HepG2 (cell line): ENCODE data around the gene MST1. TPM values are rescaled to one million over a fixed set of nuclear protein-coding genes. Genes with fewer than 3 reads are reported as not detected.

ENCODE experiments used
- CREB1 ChIP-seq, 2 experiments: fragments of 450-650 bp in 1 of 2; IDR thresholded peaks; 2 replicates each; pipeline ENCODE4 v1.6.1; 2016 to 2017; ENCODE audit warnings: control low read depth in 1 of 2, mild to moderate bottlenecking in 1 of 2, missing compliant biosample characterization in 1 of 2, missing genetic modification characterization in 1 of 2
- FOXA1 ChIP-seq, 2 experiments: fragments of 450-650 bp in 1 of 2; sonication (generic) in 1 of 2; formaldehyde crosslinking in 1 of 2; IDR thresholded peaks; 2 replicates each; pipeline versions ENCODE4 v1.4.0 to v1.6.1; 2016 to 2020; ENCODE audit warnings: missing genetic modification reagents in 1 of 2
- HHEX ChIP-seq: IDR thresholded peaks from 2 replicates; pipeline ENCODE4 v1.6.1; 2016; ENCODE audit warnings: control low read depth
- RAD51 ChIP-seq: fragments of 450-650 bp; IDR thresholded peaks from 2 replicates; pipeline ENCODE4 v1.6.1; 2016; ENCODE audit warnings: borderline replicate concordance
- RFXAP ChIP-seq: sonication (generic); formaldehyde crosslinking; IDR thresholded peaks from 2 replicates; pipeline ENCODE4 v1.4.0; 2020; ENCODE audit warnings: missing genetic modification reagents, borderline replicate concordance
- SATB2 ChIP-seq: sonication (generic); formaldehyde crosslinking; IDR thresholded peaks from 2 replicates; pipeline ENCODE4 v1.5.0; 2020; ENCODE audit warnings: missing genetic modification reagents
- SPEN ChIP-seq: sonication (generic); formaldehyde crosslinking; IDR thresholded peaks from 2 replicates; pipeline ENCODE4 v1.5.1; 2020; ENCODE audit warnings: low read depth, mild to moderate bottlenecking, missing genetic modification reagents
- TARDBP ChIP-seq: sonication (generic); formaldehyde crosslinking; IDR thresholded peaks from 2 replicates; pipeline ENCODE4 v1.8.0; 2022; ENCODE audit warnings: mild to moderate bottlenecking, missing genetic modification reagents
- TBX3 ChIP-seq: fragments of 450-650 bp; IDR thresholded peaks from 2 replicates; pipeline ENCODE4 v1.6.1; 2017; ENCODE audit warnings: antibody characterized with exemption, mild to moderate bottlenecking, inconsistent platforms, borderline replicate concordance
- TCF12 ChIP-seq, 2 experiments: fragments of 450-650 bp in 1 of 2; sonication (generic) in 1 of 2; formaldehyde crosslinking in 1 of 2; IDR thresholded peaks; 2 replicates each; pipeline versions ENCODE4 v1.6.1 to v1.8.0; 2017 to 2022; ENCODE audit warnings: antibody characterized with exemption in 1 of 2, mild to moderate bottlenecking in 1 of 2, missing genetic modification reagents in 1 of 2, moderate library complexity in 1 of 2
- ZKSCAN8 ChIP-seq: IDR thresholded peaks from 2 replicates; pipeline ENCODE4 v1.6.1; 2016; ENCODE audit warnings: borderline replicate concordance, missing genetic modification reagents, missing compliant biosample characterization
- ZNF432 ChIP-seq: sonication (generic); formaldehyde crosslinking; IDR thresholded peaks from 2 replicates; pipeline ENCODE4 v1.5.0; 2020; ENCODE audit warnings: missing genetic modification reagents, mild to moderate bottlenecking, borderline replicate concordance
- ZNF773 ChIP-seq: sonication (generic); formaldehyde crosslinking; IDR thresholded peaks from 2 replicates; pipeline ENCODE4 v1.4.0; 2020; ENCODE audit warnings: missing genetic modification reagents, borderline replicate concordance
- ZNF883 ChIP-seq: sonication (generic); formaldehyde crosslinking; IDR thresholded peaks from 2 replicates; pipeline ENCODE4 v1.5.1; 2020; ENCODE audit warnings: mild to moderate bottlenecking, missing genetic modification reagents; ENCODE audit errors: not compliant biosample characterization
- polyA plus RNA-seq, 8 experiments: library from polyadenylated mRNA; depleted of rRNA in 3 of 8; stranded (reverse) in 7 of 8; unstranded in 1 of 8; fragments of >200 nt; fragmentation: Illumina TruSeq in 4 of 8; extraction: Trizol in 4 of 8; gene quantifications; 2 replicates each; pipeline versions ENCODE4 v1.2.1 to v1.2.3, GENCODE V29; 2011 to 2016; ENCODE audit warnings: low read depth in 4 of 8, missing spikeins in 1 of 8, mixed read lengths in 1 of 8; ENCODE audit not compliant: insufficient read depth in 1 of 8
- total RNA-seq, 5 experiments: library from RNA; depleted of rRNA; stranded (reverse); fragments of >200 nt; fragmentation: Illumina TruSeq; extraction: Trizol; gene quantifications; 2 replicates each; pipeline ENCODE4 v1.2.3, GENCODE V29; 2016; ENCODE audit warnings: low read depth in 1 of 5
- TF ChIP-seq, protein P1 (sequence below): IDR thresholded peaks from 2 replicates; pipeline ENCODE4 v1.6.1; 2016; ENCODE audit warnings: missing biosample characterization, missing genetic modification reagents, low read depth
- TF ChIP-seq, protein P2 (sequence below): IDR thresholded peaks from 2 replicates; pipeline ENCODE4 v1.6.1; 2016; ENCODE audit warnings: low read depth, borderline replicate concordance
- TF ChIP-seq, protein P3 (sequence below): IDR thresholded peaks from 2 replicates; pipeline ENCODE4 v1.6.1; 2016
- TF ChIP-seq, protein P4 (sequence below): sonication (generic); formaldehyde crosslinking; IDR thresholded peaks from 2 replicates; pipeline ENCODE4 v1.8.0; 2022; ENCODE audit warnings: mild to moderate bottlenecking, missing genetic modification reagents, borderline replicate concordance
- TF ChIP-seq, protein P5 (sequence below), 2 experiments: sonication (generic) in 1 of 2; formaldehyde crosslinking in 1 of 2; IDR thresholded peaks; 2 replicates each; pipeline versions ENCODE4 v1.4.0 to v1.6.1; 2016 to 2020; ENCODE audit warnings: borderline replicate concordance in 1 of 2, low read depth in 1 of 2, mild to moderate bottlenecking in 1 of 2, missing genetic modification reagents in 1 of 2

MST1 gene
- total and polyA plus RNA-seq, 2 of the 13 experiments (the other 11 are each of a cell fraction or from before 2014, with no cell fraction given) = 189 to 452 TPM

DNA sequence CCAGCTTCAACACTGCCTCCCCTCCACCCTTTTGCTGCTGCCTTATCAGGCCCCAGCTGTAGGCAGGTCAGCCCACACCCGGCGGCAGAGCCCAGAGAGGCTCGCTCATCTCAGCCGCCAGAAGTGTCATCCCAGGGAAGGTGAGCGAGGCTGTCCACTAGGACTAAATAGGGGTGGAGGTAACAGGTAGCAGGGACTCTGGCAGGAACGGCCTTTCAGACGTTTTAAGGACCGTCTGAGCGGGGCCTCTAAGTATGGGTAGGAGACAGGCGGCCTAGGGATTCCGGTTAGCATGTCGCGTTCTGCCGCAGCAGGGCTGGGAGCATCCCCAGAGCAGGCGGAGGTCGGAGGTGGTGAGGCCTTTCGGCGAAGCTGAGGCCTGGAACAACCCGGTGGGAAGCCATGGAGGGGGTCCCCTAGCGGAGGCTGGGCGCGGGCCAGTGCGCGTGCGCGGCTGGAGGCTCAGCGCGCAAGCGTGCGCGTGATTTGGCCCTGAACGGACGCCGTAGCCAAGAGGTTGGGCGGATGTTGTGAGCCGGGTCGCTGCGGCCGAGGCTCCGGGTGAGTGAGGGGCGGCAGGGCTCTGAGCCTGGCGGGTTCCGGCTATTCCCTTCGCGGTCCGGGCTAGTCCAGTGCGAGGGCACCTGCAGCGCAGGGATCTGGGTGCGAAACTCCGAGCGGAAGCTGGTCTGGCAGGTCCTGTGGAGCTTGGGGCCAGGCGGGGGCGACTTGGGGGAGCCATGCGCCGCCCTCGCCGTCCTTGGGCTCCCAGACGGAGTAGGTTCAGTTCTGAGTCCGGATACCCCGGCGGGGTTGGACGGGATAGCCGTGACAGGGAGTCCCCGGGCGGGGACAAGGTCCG lies at the start of gene MST1, which contains the start of gene RNF123 (continued):
- TF ChIP-seq, protein P1, sequence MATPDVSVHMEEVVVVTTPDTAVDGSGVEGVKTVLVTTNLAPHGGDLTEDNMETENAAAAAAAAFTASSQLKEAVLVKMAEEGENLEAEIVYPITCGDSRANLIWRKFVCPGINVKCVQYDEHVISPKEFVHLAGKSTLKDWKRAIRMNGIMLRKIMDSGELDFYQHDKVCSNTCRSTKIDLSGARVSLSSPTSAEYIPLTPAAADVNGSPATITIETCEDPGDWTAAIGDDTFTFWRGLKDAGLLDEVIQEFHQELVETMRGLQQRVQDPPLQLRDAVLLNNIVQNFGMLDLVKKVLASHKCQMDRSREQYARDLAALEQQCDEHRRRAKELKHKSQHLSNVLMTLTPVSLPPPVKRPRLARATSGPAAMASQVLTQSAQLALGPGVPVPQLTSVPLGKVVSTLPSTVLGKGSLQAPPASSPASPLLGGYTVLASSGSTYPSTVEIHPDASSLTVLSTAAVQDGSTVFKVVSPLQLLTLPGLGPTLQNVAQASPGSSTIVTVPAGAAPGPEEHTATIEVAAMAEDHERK (CRISPR knock-in tag) = no peak
- TF ChIP-seq ZNF773 (CRISPR knock-in tag) = no peak
- peak; percentile 72; the same call in 1 of the 2 replicates for TF ChIP-seq TARDBP
- no peak for TF ChIP-seq TCF12 (IDR thresholded peaks at IDR 0.05)
- no peak for TF ChIP-seq TCF12 (CRISPR knock-in tag; IDR thresholded peaks at IDR 0.05)
- TF ChIP-seq SPEN (CRISPR knock-in tag) = peak; percentile 93
- TF ChIP-seq, protein P2, sequence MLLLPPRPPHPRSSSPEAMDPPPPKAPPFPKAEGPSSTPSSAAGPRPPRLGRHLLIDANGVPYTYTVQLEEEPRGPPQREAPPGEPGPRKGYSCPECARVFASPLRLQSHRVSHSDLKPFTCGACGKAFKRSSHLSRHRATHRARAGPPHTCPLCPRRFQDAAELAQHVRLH (CRISPR knock-in tag) = peak; percentile 79; the same call in 1 of the 2 replicates
- TF ChIP-seq, protein P3, sequence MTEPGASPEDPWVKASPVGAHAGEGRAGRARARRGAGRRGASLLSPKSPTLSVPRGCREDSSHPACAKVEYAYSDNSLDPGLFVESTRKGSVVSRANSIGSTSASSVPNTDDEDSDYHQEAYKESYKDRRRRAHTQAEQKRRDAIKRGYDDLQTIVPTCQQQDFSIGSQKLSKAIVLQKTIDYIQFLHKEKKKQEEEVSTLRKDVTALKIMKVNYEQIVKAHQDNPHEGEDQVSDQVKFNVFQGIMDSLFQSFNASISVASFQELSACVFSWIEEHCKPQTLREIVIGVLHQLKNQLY (CRISPR knock-in tag) = no peak; the same call in 1 of the 2 replicates
- TF ChIP-seq RAD51 = no peak
- TF ChIP-seq, protein P4, sequence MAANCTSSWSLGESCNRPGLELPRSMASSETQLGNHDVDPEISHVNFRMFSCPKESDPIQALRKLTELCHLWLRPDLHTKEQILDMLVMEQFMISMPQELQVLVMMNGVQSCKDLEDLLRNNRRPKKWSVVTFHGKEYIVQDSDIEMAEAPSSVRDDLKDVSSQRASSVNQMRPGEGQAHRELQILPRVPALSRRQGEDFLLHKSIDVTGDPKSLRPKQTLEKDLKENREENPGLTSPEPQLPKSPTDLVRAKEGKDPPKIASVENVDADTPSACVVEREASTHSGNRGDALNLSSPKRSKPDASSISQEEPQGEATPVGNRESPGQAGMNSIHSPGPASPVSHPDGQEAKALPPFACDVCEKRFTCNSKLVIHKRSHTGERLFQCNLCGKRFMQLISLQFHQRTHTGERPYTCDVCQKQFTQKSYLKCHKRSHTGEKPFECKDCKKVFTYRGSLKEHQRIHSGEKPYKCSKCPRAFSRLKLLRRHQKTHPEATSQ = no peak
- TF ChIP-seq RFXAP (CRISPR knock-in tag) = no peak
- TF ChIP-seq FOXA1 (IDR thresholded peaks at IDR 0.05) = no peak
- peak; percentile 32; the same call in 1 of the 2 replicates for TF ChIP-seq FOXA1 (CRISPR knock-in tag; IDR thresholded peaks at IDR 0.05)
- no peak for TF ChIP-seq HHEX
- no peak for TF ChIP-seq ZNF883 (CRISPR knock-in tag)
- TF ChIP-seq, protein P5, sequence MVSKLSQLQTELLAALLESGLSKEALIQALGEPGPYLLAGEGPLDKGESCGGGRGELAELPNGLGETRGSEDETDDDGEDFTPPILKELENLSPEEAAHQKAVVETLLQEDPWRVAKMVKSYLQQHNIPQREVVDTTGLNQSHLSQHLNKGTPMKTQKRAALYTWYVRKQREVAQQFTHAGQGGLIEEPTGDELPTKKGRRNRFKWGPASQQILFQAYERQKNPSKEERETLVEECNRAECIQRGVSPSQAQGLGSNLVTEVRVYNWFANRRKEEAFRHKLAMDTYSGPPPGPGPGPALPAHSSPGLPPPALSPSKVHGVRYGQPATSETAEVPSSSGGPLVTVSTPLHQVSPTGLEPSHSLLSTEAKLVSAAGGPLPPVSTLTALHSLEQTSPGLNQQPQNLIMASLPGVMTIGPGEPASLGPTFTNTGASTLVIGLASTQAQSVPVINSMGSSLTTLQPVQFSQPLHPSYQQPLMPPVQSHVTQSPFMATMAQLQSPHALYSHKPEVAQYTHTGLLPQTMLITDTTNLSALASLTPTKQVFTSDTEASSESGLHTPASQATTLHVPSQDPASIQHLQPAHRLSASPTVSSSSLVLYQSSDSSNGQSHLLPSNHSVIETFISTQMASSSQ (IDR thresholded peaks at IDR 0.05; ENCODE audit: low read depth) = no peak
- TF ChIP-seq, protein P5 (CRISPR knock-in tag; IDR thresholded peaks at IDR 0.05; ENCODE audit: borderline replicate concordance) = peak; percentile 77; the same call in 1 of the 2 replicates
- no peak for TF ChIP-seq ZKSCAN8
- TF ChIP-seq SATB2 (CRISPR knock-in tag) = no peak
- peak; percentile 19; the same call in 1 of the 2 replicates for TF ChIP-seq CREB1 (IDR thresholded peaks at IDR 0.05)
- no peak for TF ChIP-seq CREB1 (CRISPR knock-in tag; IDR thresholded peaks at IDR 0.05)
- TF ChIP-seq ZNF432 = no peak
- TF ChIP-seq TBX3 = 0 out of 2 replicates have a peak, but pooled peaks have one; percentile 20
